ENCODE measurements around the gene DNAH6. TPM values are rescaled to one million over a fixed set of nuclear protein-coding genes. Genes with fewer than 3 reads are reported as not detected.

DNAH6 gene, protein sequence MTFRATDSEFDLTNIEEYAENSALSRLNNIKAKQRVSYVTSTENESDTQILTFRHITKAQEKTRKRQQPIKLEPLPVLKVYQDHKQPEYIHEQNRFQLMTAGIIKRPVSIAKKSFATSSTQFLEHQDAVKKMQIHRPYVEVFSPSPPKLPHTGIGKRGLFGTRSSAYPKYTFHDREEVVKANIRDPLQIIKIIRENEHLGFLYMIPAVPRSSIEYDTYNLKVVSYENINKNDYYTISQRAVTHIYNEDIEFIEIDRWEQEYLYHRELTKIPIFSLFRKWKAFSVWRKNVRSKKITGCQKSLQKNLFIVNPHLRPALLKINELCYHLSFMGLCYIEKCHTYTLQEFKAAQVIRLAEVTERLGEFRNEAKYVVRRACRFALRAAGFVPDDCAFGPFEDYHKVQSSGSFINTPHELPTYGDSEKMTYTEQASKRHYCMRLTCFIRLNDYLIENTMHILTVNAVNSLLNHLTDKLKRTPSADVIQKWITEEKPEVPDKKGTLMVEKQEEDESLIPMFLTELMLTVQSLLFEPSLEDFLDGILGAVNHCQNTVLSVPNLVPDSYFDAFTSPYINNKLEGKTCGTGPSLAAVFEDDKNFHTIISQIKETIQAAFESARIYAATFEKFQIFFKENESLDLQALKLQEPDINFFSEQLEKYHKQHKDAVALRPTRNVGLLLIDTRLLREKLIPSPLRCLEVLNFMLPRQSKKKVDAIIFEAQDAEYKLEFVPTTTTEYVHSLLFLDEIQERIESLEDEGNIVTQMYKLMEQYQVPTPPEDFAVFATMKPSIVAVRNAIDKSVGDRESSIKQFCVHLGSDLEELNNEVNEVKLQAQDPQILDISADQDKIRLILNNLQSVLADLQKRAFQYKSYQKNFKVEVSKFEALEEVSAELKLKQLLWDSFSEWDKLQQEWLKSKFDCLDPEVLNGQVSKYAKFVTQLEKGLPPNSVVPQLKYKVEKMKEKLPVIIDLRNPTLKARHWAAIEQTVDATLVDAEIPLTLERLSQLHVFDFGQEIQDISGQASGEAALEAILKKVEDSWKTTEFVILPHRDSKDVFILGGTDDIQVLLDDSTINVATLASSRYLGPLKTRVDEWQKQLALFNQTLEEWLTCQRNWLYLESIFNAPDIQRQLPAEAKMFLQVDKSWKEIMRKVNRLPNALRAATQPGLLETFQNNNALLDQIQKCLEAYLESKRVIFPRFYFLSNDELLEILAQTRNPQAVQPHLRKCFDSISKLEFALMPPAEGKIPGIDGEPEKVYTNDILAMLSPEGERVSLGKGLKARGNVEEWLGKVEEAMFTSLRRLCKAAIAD (N-terminal part only)
- 0.01 to 0.12 TPM (median 0.04 TPM) in 4 of 5 replicates, not detected in the other for total RNA-seq (2022; extraction: Qiagen RNA extraction)

DNA sequence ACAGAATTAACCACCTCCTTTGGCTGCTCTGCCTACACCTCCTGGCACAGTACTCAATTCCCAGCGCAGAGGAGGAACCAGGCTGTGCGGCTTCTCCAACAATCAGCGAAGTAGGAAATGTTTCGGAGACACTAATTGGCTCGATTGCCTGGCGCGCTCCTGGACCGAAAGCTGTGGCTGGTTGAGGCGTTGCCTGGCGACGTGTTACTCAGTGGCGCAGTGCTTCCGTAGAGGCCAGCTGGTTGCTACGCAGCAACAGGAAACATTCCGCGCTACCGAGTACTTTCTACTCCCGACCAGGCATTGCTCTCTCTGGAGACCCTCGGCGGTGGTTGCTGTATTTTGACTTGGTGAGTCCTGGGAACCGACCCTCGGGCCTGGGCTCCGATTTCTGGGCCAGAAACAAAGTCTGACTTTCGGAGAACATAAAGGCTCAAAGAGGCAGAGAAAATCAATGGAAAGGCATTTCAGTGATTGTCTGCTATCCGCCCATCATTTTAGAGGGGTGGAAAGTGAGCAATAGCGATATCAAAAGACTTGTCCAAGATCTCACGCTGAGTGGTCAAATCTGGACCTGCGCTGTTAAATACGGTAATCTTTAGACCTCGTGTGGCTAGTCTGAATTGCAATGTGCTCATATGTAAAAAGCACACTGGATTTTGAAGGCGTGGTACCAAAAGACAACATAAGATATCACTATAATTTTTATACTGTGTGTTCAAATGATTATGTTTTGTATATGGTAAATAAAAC is at the start of gene DNAH6:
TSS of gene DNAH6 (plus strand) at position 265 of the 753 bp plus-strand sequence. CDS start 1,329 bp downstream, outside the sequence.

Other genes with a start within 250 kb of the DNAH6 start
- 93.1 to 96.1 TPM (median 93.3 TPM) in 5 replicates for gene SUCLG1, start 57.2 kb upstream of the DNAH6 start, total RNA-seq (2022; extraction: Qiagen RNA extraction)